Glutamatergic neuron (in vitro differentiated cells): Measurements from ENCODE around the gene GJA4. TPM values are rescaled to one million over a fixed set of nuclear protein-coding genes. Genes with fewer than 3 reads are reported as not detected.

Source experiments
- DNase-seq: peaks from one replicate; pipeline ENCODE4 v3.0.0; 2022
- H3K27ac Mint-ChIP-seq: one replicate; pipeline ENCODE4 v1.8.0; 2020; ENCODE audit warnings: mild to moderate bottlenecking, mixed read lengths, inconsistent platforms; ENCODE audit not compliant: unreplicated experiment
- H3K27me3 Mint-ChIP-seq: one replicate; pipeline ENCODE4 v1.8.0; 2020; ENCODE audit warnings: mild to moderate bottlenecking, moderate library complexity, mixed read lengths, inconsistent platforms; ENCODE audit not compliant: unreplicated experiment
- H3K36me3 Mint-ChIP-seq: one replicate; pipeline ENCODE4 v1.8.0; 2020; ENCODE audit warnings: mild to moderate bottlenecking, mixed read lengths, inconsistent platforms; ENCODE audit not compliant: unreplicated experiment
- H3K4me1 Mint-ChIP-seq: one replicate; pipeline ENCODE4 v1.8.0; 2020; ENCODE audit warnings: mild to moderate bottlenecking, low read depth, mixed read lengths, inconsistent platforms; ENCODE audit not compliant: unreplicated experiment
- H3K4me3 Mint-ChIP-seq: one replicate; pipeline ENCODE4 v1.8.0; 2020; ENCODE audit warnings: mild to moderate bottlenecking, mixed read lengths, inconsistent platforms; ENCODE audit not compliant: unreplicated experiment
- H3K9me3 Mint-ChIP-seq: one replicate; pipeline ENCODE4 v1.8.0; 2020; ENCODE audit warnings: mild to moderate bottlenecking, moderate library complexity, mixed read lengths, inconsistent platforms; ENCODE audit not compliant: unreplicated experiment
- CTCF ChIP-seq: fragments of 200-600 bp; sonication (generic); IDR thresholded peaks from one replicate; pipeline ENCODE4 v1.5.0; 2021; ENCODE audit not compliant: partially characterized antibody, unreplicated experiment
- total RNA-seq: library from RNA; stranded (reverse); fragmentation: NEBNext Ultra II Directional; extraction: Animal tissue kit (Norgen Biotek cat#: 25700); gene quantifications from one replicate; pipeline ENCODE4 v1.2.1, GENCODE V29; 2021; ENCODE audit not compliant: unreplicated experiment

GJA4 gene
- total RNA-seq, 1 donor from 2014 or later, result not detected

- H3K4me3 Mint-ChIP-seq, result no peak overlapping the region
- no peaks in the 10 kb centered on the region for H3K4me1 Mint-ChIP-seq
- TF ChIP-seq CTCF, result no peak
- H3K27me3 Mint-ChIP-seq, result peaks cover 3% of the 10 kb centered on the region
- no peaks in the 10 kb centered on the region for H3K9me3 Mint-ChIP-seq
- no peak for DNase-seq
- H3K27ac Mint-ChIP-seq, result no peak overlapping the region
- no peaks in the 10 kb centered on the region for H3K36me3 Mint-ChIP-seq
Measured at GRCh38 chr1:34746785-34747637, 45.8 kb upstream of the GJA4 start.

GRCh38 chr1:34747638-34747941 is 45.2 kb upstream of the GJA4 start:
- no peak overlapping the region for H3K27ac Mint-ChIP-seq
- H3K4me3 Mint-ChIP-seq, result no peak overlapping the region
- no peak for TF ChIP-seq CTCF
- no peaks in the 10 kb centered on the region for H3K4me1 Mint-ChIP-seq
- DNase-seq, result no peak
- H3K27me3 Mint-ChIP-seq, result peaks cover 3% of the 10 kb centered on the region
- H3K36me3 Mint-ChIP-seq, result no peaks in the 10 kb centered on the region
- H3K9me3 Mint-ChIP-seq, result no peaks in the 10 kb centered on the region

GRCh38 chr1:34749992-34750391 is 42.8 kb upstream of the GJA4 start:
- no peak overlapping the region for H3K27ac Mint-ChIP-seq
- DNase-seq, result no peak

GRCh38 chr1:34750610-34751009 is 42.2 kb upstream of the GJA4 start:
- Mint-ChIP-seq H3K9me3 (no peaks in the 10 kb centered on the region), H3K4me3 (no peak overlapping the region), H3K27ac (no peak overlapping the region), H3K27me3 (peaks cover 5% of the 10 kb centered on the region), H3K36me3 (no peaks in the 10 kb centered on the region), H3K4me1 (no peaks in the 10 kb centered on the region)
- DNase-seq, result no peak
- no peak for TF ChIP-seq CTCF

More at GRCh38 chr1:34749992-34750391, 42.8 kb upstream of the GJA4 start:
- Mint-ChIP-seq H3K36me3 (no peaks in the 10 kb centered on the region), H3K9me3 (no peaks in the 10 kb centered on the region), H3K27me3 (peaks cover 5% of the 10 kb centered on the region), H3K4me3 (no peak overlapping the region), H3K4me1 (no peaks in the 10 kb centered on the region)
- no peak for TF ChIP-seq CTCF

- Mint-ChIP-seq H3K9me3 (no peaks in the 10 kb centered on the region), H3K4me1 (no peaks in the 10 kb centered on the region), H3K27ac (no peak overlapping the region), H3K4me3 (no peak overlapping the region), H3K27me3 (peaks cover 3% of the 10 kb centered on the region), H3K36me3 (no peaks in the 10 kb centered on the region)
- DNase-seq, result no peak
- TF ChIP-seq CTCF, result no peak
Measured at GRCh38 chr1:34753163-34753562, 39.6 kb upstream of the GJA4 start.
